ENCODE results near the gene TRPM3. TPM values are rescaled to one million over a fixed set of nuclear protein-coding genes. Genes with fewer than 3 reads are reported as not detected.

The TRPM3 gene
- total and polyA plus RNA-seq, 2 of the 8 experiments (the other 6 are each of a cell fraction or from before 2014, with no cell fraction given): 2.4 to 10.9 TPM

DNA sequence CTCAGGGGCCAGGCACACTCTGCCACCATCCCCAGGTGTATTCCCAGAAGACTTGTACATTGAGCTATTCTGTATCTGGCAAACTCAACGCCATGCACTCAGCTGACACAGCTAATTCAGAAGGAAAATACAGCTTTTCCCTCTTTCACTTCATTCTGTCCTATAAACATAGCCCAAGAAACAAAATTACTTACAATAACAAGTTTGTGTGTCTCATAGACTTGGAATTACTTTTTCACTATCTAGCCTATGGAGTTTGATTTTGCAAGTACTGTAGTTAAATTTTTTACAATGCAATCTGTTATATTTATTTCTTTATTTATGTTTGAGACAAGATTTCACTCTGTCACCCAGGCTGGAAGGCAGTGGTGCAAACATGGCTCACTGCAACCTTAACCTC lies 581.9 kb downstream of the TRPM3 start:
- Histone ChIP-seq H2AK5ac (ENCODE audit: low read depth, low read length) (no peak overlapping the region), H3K79me1 (ENCODE audit: low read depth, low read length) (no peaks in the 10 kb centered on the region), H2BK15ac (ENCODE audit: low read length) (no peak overlapping the region), H3K4me2 (ENCODE audit: insufficient read depth in 1 of 2, low read depth in 2 of 2, low read length in 2 of 2) (no peak overlapping the region), H4K20me1 (replicated peaks in 1 of 2; ENCODE audit: control insufficient read depth in 1 of 2, insufficient read depth in 2 of 2, low read length in 2 of 2) (no peaks in the 10 kb centered on the region), H3K18ac (ENCODE audit: extremely low read depth, low read length) (no peak overlapping the region), H2BK12ac (ENCODE audit: low read depth, low read length) (no peak overlapping the region), H3K14ac (ENCODE audit: insufficient read length) (no peak overlapping the region), H3K9ac (replicated peaks in 1 of 4; ENCODE audit: extremely low read depth in 1 of 4, low read depth in 3 of 4, low read length in 3 of 4) (no peak overlapping the region), H3K23ac (ENCODE audit: insufficient read length) (no peak overlapping the region), H3K23me2 (ENCODE audit: low read depth, low read length) (no peaks in the 10 kb centered on the region), H2BK20ac (ENCODE audit: low read length) (no peak overlapping the region), H2BK5ac (ENCODE audit: low read depth, low read length) (no peak overlapping the region), H3K4ac (replicated peaks; ENCODE audit: insufficient read length, low read depth, low read length) (no peak overlapping the region), H3K79me2 (ENCODE audit: control insufficient read depth in 1 of 2, insufficient read depth in 2 of 2, low read length in 2 of 2) (no peaks in the 10 kb centered on the region), H4K91ac (replicated peaks; ENCODE audit: insufficient read length, low read length) (no peak overlapping the region), H2BK120ac (replicated peaks; ENCODE audit: low read depth, low read length) (no peak overlapping the region), H4K8ac (ENCODE audit: extremely low read depth, insufficient read depth, low read length) (no peak overlapping the region), H3K27me3 (replicated peaks in 1 of 4; ENCODE audit: control insufficient read depth in 3 of 4, extremely low read depth in 1 of 4, insufficient read depth in 3 of 4, low read length in 3 of 4) (no peaks in the 10 kb centered on the region), H3K9me3 (ENCODE audit: insufficient read depth in 2 of 2, low read depth in 1 of 2, low read length in 1 of 2) (no peaks in the 10 kb centered on the region), H3K36me3 (ENCODE audit: control insufficient read depth in 2 of 4, insufficient read depth in 4 of 4, low read length in 3 of 4) (no peaks in the 10 kb centered on the region), H4K5ac (ENCODE audit: insufficient read length, low read depth, low read length) (no peak overlapping the region), H3K27ac (ENCODE audit: low read depth, low read length) (no peak overlapping the region), H3K56ac (replicated peaks; ENCODE audit: insufficient read length, low read depth, low read length) (no peak overlapping the region), H3K4me3 (ENCODE audit: extremely low read depth in 1 of 4, insufficient read depth in 2 of 4, low read depth in 3 of 4, low read length in 4 of 4) (no peak overlapping the region), H2AFZ (ENCODE audit: low read length) (no peak overlapping the region), H3K4me1 (replicated peaks in 1 of 4; ENCODE audit: control insufficient read depth in 3 of 4, insufficient read depth in 4 of 4, low read length in 3 of 4) (no peaks in the 10 kb centered on the region)
- DNase-seq (ENCODE audit: low read depth in 1 of 2, low spot score in 2 of 2) (no peak), FAIRE-seq (no peak)
- CTCF ChIA-PET (ENCODE audit: partially characterized antibody): interaction anchor here (1.2 to 1.4 kb wide), 2 partner anchors 29 to 112 kb away, joined by 4 to 5 read pairs; no protein-coding TSS in a partner anchor
- POLR2A ChIA-PET (ENCODE audit: partially characterized antibody): no interaction called here
- TF ChIP-seq BRCA1 (IDR thresholded peaks at IDR 0.05; ENCODE audit: low read depth, low read length): no peak
- 79% methylated on average over 1 of the region's 1 CpG; no CpG with 5 or more reads in 1 of the 2 experiments for WGBS, 2 experiments (ENCODE audit: extremely low coverage in 1 of 2, insufficient coverage in 1 of 2, insufficient read length in 1 of 2, insufficient replicate concordance in 2 of 2, low coverage in 1 of 2, low lambda C conversion rate in 2 of 2, missing lambda C conversion rate in 1 of 2)

Data from H1 (cell line).